ENCODE measurements around the gene MIDN.

MIDN gene

DNA sequence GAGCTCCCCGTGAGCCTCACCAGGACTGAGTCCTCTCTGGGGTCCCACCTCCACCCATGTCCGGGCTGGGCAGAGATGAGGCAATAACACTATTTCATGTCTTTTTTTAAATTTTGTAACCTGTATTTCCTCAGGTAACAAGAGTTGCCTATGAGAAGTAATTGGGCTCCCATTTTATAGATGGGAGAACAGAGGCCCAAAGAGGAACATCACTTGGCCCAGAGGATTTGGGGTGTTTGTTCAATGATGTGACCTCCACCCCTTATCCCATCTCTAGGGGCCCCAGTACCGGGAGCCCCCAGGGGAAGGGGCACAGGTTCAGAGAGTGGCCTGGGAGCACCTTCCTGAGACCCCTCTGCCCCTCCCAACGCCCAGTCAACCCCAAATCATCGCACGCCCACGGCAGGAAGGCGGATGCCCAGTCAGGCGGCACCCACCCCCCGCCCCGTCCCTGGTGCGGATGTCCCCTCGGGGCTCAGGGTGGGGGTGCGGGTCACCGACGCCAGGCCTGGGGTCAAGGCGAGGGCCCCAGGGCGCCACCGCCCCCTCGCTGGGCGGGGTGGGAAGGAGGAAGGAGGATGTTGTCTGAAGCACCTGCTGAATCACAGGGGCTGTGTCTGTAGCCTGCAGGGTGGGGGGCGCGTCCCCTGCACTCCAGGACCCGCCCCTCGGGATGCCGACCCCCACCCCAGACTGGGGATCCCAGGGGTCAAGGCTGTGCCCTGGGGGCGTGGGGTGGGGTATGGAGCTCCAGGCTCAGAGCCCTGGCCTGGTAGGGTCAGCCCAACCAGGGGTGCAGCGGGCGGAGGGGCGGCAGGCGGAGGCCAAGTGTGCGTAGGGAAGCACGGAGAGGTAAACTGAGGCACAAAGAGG lies 11.7 kb downstream of the MIDN start:
- peak; percentile 74 for DNase-seq

DNA sequence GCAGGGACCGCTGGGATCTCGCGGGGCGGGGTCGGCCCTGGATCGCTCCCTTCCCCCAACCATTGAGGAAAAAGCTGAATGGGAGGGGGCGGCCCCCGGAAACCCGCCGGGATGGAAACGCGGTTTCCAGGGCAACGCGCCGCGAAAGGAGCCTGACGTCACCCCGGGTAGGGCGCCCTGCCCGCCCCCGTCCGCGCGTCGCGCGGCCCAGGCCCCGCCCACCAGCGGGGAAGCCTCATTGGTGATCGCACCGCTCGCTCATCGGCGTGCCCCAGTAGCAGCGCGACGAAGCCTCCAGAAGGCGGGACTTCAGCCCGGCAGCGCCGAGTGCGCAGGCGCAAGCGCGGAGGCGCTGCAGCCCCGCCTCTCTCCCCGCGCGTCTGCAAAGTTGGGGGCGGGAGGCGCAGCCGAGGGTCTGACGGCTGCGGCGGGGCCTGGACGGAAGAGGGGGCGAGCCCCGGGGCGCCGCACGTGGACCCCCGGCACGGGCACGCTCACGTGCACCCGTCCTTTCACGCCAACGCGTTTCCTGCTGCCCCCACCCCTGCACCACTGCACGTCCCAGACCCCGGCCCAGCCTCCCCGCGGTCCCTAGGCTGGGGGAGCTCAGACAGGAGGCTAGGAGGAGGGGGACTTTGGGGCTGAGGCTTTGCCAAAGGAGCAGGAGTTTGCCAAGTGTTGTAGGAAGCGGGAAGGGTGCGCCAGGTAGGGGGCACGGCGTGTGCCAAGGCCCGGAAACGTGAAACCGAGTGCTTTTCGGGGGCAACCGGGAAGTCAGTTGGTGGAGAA lies 12.6 kb downstream of the MIDN start:
- DNase-seq: peak; percentile 99

DNA sequence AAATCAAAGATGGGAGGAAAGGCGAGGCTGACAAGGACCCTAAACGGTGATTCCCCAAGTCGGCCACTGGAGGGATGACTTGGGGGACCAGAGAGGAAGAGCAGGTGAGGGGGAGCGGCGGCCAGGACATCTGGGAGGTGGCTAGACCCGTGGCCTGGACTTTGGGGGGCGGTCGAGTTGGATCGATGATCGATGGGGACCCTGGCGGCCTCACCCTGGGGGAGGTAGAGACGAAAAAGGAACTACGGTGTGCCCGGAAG lies 13.1 kb downstream of the MIDN start:
- DNase-seq: peak; percentile 64

DNA sequence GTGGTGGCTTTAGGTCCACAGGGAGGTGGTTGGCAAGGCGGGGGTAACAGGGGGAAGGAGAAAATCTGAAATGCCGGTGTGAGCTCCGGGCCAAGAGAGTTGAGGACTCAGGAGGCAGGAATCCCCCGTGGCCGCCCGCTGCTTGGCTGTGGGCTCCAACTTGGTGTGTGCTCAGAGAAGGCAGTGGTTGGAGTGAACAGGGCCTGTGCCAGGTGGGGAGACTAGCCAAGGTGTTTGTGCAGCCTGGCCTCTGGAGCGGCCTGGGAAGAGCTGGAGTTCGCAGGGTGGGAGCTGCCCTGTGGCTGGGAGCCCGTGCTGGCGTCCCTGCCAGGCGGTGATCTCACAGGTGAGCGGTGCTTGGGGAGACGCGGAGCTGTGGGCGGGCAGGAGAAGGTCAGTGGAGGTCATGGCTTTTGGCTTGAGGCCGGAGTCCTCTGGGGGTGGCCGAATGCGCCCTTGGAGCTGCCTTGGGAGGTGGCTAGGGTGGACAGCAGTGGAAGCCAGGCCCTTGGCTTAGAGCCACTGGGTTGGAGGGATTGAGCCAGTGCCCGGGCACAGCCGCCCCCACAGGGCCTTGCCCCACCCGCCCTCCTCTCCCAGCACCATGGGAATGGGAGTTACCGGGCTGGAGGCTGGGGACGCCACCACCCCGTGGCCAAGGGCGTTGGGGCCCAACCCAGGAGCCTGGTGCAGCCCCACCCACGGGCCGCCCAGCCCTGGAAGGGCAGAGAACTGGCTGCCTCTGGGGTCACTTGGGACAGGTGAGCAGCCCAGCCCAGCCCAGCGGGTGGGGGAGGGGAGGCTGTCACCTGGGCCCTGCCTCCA lies 13.6 kb downstream of the MIDN start:
- peak; percentile 66 for DNase-seq

DNA sequence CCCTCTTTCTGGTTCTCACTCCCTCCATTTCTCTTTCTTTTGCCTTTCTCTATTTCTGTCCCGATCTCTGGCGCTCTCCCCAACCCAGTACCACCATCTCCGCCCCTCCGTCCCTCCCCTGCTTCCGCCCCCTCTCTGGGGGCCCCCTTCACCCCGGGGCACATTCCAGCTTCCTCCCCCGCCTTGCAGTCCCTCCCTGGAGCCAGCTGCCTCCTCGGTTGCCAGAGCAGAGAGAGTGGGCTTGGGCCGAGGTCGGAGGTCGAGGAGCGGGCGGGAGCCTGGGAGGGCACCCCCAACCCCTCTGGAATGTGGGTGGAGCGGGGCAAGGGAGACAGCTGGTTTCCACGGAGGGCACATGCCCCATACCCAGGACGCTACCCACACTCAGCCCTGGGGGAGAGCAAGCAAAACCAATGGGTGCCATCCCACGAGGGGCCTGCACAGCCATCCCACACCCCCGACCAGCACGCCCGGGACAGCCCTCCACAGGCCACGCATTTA lies 14.3 kb downstream of the MIDN start:
- no peak for DNase-seq

DNA sequence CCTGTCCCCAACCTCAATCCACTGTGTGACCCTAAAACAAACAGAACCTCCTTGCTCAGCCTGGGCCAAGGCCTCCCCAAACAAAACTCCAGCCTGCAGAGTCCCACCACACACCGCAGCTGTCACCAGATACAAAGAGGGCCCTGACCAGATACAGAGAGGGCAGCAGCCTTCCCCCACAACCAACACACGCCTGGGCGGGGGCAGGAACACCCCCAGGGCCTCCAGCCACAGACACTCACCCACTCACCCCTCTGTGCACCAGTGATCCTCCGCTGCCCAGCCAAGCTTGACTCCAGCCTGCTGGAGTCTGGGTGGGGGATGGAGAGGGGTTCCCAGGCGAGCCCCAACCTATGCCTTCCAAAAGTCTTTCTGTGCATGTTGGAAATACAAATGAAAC lies 14.8 kb downstream of the MIDN start:
- DNase-seq: no peak

DNA sequence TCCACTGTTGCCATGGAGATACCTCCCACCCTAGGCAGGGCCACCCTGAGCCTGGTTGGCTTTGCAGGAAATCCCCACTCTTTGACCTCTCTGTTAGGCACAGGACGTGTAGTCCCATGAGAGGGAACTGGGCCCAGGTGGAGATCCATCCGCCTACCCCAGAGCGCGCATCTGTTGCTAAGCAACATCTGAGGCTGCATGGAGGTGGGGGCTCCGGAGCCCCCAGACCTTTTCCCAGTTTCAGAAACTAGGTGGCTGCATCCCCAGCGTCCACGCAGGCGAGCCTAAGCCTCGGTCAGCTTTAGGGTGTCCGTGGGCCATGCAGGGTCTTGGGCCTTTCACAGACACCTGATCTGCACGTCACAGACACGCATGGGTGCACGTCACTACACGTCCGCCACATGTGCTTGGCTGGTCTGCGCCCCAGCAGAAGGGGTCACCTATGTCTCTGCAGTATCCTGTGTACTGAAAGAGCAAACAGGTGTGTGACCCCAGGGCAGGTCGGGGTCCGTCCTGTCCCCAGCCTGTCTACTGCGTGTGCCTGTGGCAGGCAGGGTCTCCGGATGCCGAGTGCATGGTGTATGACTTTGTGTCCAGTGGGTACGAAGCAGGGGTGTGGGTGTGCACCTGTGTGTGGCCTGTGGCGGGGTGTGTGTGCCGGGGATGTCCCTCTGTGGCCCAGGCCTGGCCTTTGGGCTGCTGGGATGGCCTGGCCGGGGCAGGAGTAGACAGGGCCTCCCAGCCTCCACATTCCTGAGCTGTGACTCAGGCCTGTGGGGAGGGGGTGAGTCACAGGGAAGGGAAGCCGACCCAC lies 16.6 kb downstream of the MIDN start:
- DNase-seq: no peak

DNA sequence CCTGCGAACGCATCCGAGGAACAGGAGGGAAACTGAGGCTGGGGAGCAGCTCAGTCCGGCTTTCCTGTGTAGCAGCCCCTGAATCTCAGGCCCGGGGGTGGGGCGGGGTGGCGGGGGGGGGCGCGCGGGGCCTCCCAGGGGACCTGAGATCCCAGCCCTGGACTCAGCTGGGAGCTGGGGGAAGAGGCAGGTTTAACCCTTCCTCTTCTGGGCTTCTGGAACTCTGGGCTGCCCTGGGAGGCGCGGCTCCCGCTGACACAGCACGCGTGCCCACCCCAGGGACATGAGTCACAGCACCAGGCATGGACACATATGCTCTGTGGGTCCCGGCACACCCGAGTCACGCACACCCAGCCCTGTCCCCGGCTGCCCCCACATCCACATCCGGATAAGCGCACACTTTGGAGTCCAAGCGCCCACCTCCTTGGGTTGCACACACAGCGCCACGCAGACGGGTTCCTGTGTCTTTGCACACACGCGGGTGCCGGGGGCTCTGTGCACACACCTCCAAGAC lies 17.3 kb downstream of the MIDN start:
- DNase-seq: peak; percentile 41

DNA sequence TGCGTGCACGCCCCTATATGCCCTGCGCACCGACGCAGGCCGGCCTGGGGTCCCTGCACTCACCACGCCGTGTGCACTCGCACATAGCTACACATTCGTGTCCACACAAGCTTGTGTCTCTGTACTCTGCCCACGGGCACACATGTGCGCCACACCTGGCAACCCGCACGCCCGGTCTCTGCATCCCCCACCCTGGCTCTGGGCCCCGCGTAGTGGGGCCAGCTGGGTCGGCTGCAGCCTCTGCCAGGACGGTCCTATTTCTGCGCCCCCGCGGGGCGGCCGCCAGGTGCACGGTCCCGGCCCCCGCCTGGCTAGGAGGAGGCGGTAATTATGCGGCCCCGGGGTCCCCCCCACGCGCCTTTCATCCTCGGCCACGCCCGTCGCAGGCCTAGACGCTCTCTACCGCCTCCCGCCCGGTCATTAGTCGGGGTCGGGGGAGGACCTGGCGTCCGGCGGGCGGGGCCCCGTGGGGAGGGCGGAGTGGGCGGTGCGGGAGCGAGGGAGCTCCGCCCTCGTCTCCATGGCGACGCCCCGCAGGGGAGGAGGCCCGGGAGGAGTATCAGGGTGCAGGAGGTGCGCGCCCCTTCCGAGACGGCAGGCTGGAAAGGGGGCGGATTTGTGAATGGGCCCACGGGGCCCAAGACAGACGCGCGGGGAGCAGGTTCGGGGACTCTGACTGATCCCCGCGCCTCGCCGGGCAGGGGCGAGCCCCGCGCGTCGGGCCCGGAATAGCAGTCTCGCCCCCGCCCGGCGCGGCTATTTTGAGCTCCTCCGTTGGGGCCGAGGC lies 17.9 kb downstream of the MIDN start:
- peak; percentile 93 for DNase-seq

DNA sequence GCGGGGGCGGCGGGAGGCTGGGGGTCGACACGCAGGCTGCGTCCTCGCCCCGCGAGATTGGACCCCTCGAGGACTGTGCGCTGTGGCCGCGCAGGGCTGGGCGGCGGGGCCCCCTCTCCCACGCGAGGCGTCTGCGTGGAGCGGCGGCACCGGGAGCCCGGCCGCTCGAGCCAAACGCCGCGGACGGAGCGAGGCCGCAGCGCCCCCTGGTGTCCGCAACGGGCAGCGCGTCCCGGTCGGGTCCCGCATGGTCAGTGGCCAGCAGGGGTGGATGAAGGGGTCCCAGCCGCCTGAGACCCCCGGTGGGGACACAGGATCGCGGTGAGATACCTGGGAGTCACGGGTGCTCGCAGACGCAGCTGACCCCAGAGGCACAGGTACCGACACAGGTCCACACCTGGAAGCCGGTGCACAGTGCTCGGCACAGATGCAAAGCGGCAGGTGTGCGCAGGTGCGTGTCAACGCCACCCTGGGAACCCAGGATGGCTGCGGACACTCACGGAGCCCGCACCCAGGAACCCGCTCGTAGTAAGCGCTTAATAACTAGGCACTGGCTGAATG lies 18.6 kb downstream of the MIDN start:
- DNase-seq: peak; percentile 76

DNA sequence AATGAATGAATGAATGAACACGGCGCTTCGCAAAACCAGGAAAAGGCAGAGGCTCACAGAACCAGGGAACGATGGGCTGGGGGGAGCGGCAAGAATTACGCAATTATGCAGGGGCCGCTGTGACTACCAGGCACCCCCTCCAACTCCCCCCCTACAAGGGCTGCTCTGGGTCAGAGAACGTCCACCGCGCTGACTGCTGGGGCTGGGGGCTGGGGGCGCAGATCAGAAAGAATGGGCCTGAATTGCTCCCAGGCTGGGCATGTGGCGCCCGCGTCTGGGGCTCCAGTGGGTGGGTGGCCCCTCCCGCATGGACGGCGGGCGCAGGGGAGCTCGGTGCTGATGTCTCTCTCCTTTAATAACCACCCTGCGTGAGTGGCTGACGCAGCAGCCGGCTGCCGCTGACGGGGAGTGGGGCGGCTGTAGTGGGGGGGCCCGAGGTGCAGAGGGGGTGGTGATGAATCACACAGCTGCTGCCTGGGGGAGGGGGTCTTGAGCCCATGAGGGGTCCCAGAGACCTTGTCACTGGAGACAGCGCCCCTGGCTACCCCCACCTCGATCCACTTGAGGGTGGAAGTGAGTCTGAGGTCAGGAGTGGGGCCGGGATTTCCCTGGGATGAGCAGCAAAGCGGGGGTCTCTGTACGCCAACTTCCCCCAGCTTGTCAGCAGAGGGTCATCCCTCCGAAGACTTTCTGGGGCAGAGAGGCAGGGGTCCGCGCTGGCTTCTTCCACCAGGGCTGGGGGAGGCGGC lies 19.3 kb downstream of the MIDN start:
- no peak for DNase-seq

DNA sequence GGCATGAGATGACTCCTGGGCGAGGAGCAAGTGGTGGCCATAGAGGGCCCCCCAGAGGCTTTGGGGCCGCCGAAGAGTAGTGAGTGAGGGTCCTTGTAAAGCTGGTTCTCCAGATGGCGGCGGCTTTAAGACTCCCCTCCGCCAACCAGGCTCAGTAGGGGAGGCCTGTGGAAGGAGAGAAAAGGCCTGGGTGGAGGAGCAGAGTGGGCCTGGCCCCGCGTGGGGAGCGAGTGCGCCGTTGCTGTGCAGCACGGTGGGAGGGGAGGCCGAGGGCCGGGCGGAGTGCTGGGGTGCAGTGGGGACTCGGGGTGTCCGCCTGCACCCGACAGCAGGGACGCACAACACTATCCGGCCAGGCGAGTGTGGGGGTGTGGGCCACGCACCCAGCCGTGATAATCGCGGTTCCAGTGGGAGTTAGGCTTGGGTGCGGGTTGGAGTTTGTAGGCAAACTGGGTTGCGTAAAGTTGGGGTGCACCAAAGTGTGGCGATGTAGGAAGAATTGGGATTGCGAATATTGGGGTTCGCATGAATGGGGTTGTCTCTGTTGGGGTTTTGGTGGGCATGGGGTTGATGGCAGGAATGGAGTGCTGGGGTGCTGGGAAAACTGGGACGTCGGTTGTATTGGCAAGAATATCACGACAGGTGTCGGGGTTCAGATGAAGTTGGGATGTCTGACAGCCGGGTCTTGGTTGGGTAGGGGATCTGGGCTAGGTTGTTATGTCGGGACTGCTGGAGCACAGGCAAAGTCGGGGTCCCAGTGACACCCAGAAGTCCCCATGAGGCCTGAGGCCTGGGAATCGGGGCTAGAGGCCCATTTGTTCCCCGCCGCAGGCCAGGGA lies 20.1 kb downstream of the MIDN start:
- no peak for DNase-seq

DNA sequence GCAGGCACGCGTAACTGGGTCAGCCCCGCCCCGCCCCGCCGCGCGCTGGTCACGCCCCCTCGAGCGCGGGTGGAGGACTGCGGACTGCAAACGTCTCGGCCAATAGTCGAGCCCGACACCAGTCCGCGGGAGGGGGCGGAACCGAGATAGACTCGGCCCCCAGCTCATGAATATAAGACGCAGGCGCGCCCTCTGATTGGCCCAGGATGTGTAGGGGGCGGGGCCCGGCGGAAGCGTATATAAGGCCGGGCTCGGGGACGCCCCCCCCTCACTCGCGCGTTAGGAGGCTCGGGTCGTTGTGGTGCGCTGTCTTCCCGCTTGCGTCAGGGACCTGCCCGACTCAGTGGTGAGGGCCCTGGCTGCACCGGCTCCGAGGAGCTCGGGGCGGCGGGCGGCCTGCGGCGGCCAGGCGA lies 20.7 kb downstream of the MIDN start, which contains the start of gene CIRBP:
Gene CIRBP, plus strand, starts transcription at position 268 of the 413 bp plus-strand sequence. CDS start 1,602 bp downstream, outside the sequence.
- DNase-seq: peak; percentile 100

DNA sequence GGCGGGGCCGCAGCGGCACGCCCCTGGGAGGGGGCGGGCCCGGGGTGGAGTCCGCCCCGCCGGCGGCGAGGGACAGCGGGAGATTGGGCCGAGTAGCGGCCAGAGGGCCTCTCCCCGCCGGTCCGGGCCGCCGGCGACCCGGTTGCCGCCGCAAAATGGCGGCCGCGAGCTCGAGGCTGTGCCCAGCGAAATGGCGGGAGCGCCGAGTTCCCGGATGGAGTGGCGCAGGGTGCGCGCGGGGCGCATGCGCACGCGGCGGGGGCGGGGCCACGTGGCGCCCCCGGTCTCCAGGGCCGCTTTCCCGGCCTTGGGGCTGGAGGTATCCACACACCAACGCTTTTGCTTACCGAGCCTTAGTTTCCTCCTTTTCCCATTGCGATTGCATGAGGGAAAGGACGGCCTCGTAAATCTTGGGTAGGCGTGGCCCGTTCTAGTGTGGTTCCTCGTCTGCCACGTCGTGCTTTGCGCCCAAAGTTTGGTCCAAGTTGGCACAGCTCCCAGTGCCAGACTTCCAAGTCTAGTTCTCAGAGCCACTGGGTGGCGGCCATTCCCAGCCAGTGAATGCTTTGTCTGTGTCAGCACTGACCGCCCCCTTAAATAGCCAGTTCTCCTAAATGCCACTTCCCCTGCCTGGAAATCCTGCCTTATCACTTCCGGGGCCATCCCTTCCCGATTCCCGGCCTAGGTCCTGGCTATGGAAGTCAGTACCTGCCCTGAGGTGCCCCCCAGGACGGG lies 21.3 kb downstream of the MIDN start:
- DNase-seq: peak; percentile 88

DNA sequence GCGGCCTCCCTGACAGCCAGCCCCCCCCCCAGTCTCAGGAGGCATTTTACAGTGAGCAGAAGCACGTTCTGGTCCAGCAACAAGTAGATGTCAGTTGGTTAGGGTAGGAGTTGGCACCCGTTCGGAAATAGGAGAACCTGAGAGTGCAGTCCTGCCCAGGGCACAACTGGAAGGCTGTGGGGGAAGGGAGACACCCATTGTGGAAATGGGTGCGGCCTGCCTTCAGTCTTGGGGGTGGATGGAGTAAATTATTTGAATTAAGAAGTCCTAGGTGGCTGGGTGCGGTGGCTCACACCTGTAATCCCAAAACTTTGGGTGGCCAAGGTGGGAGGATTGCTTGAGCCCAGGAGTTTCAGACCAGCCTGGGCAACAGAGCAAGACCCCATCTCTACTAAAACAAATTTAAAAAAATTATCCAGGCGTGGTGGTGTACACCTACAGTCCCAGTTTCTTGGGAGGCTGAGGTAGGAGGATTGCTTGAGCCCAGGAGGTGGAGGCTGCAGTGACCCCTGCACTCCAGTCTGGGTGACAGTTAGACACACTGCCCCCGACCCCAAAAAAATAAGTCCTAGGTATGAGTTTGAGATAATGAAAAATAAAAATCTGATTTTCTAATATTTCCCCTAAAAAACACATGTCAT lies 21.9 kb downstream of the MIDN start:
- no peak for DNase-seq

DNA sequence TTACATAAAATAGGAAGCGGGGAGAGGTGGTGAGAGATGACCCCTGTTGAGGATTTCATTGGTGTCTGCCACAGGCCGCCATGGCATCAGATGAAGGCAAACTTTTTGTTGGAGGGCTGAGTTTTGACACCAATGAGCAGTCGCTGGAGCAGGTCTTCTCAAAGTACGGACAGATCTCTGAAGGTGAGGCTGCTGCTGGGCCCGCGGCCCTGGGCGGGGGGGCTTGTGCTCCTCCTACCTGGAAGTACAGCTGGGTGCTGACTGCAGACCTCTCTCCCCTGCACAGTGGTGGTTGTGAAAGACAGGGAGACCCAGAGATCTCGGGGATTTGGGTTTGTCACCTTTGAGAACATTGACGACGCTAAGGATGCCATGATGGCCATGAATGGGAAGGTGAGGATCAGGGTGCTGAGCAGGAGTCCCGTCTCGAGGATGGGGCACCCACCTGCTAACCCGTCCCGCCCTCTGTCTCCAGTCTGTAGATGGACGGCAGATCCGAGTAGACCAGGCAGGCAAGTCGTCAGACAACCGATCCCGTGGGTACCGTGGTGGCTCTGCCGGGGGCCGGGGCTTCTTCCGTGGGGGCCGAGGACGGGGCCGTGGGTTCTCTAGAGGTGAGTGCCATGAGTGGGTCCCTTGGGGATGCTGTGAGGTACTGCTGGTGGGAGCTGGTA lies 22.6 kb downstream of the MIDN start:
- no peak for DNase-seq

All from CD4-positive, alpha-beta T cell treated with Interleukin-12 subunit alpha and Interleukin-12 subunit beta, for 1 hour (primary cell).